HG03025 (cell line): ENCODE results near the gene PIGU.
"Not testable (repeated sequence)": the region's sequence is repeated elsewhere in the genome, so short reads cannot be mapped to it uniquely, and the experiment has no call there.

ENCODE experiments used
- ATAC-seq: cut with Tn5 transposase; IDR thresholded peaks from one replicate; pipeline ENCODE4 v1.9.1; 2021; ENCODE audit warnings: mild to moderate bottlenecking, moderate library complexity; ENCODE audit not compliant: unreplicated experiment, low FRiP score

Gene PIGU

GRCh38 chr20:34539756-34540155 is 137.1 kb downstream of the PIGU start:
- ATAC-seq: no peak

GRCh38 chr20:34538671-34539123 is 138.2 kb downstream of the PIGU start:
- no peak for ATAC-seq

- ATAC-seq: no peak
Observed at GRCh38 chr20:34537651-34538050, 139.2 kb downstream of the PIGU start.

- no peak for ATAC-seq
Observed at GRCh38 chr20:34536798-34537394, 140.0 kb downstream of the PIGU start.

GRCh38 chr20:34535857-34536256 is 141.0 kb downstream of the PIGU start:
- ATAC-seq: no peak

- ATAC-seq: no peak
Observed at GRCh38 chr20:34535301-34535840, 141.5 kb downstream of the PIGU start.

- ATAC-seq: no peak
Observed at GRCh38 chr20:34534391-34535165, 142.3 kb downstream of the PIGU start.

GRCh38 chr20:34532756-34533155 is 144.1 kb downstream of the PIGU start:
- no peak for ATAC-seq

- ATAC-seq: no peak
Observed at GRCh38 chr20:34532320-34532719, 144.6 kb downstream of the PIGU start.

- no peak for ATAC-seq
Observed at GRCh38 chr20:34531608-34532265, 145.2 kb downstream of the PIGU start.

- no peak for ATAC-seq
Observed at GRCh38 chr20:34530342-34530741, 146.6 kb downstream of the PIGU start.

GRCh38 chr20:34529742-34530141 is 147.2 kb downstream of the PIGU start:
- ATAC-seq: no peak

GRCh38 chr20:34528921-34529297 is 148.0 kb downstream of the PIGU start:
- ATAC-seq: no peak

GRCh38 chr20:34527016-34527415 is 149.9 kb downstream of the PIGU start:
- ATAC-seq: no peak

- ATAC-seq: no peak
Observed at GRCh38 chr20:34526466-34526865, 150.4 kb downstream of the PIGU start.

GRCh38 chr20:34525709-34526416 is 151.0 kb downstream of the PIGU start:
- no peak for ATAC-seq

- no peak for ATAC-seq
Observed at GRCh38 chr20:34525342-34525708, 151.6 kb downstream of the PIGU start.

GRCh38 chr20:34524426-34524825 is 152.5 kb downstream of the PIGU start:
- ATAC-seq: no peak

- no peak for ATAC-seq
Observed at GRCh38 chr20:34522969-34523871, 153.7 kb downstream of the PIGU start.

GRCh38 chr20:34519841-34520240 is 157.1 kb downstream of the PIGU start:
- not testable (repeated sequence) for ATAC-seq
